GM18499 (cell line): ENCODE data around the gene UBAC2.
"Not testable (repeated sequence)": the region's sequence is repeated elsewhere in the genome, so short reads cannot be mapped to it uniquely, and the experiment has no call there.

Source experiments
- ATAC-seq: cut with Tn5 transposase; IDR thresholded peaks from one replicate; pipeline ENCODE4 v1.9.1; 2021; ENCODE audit warnings: moderate number of reproducible peaks; ENCODE audit not compliant: insufficient read depth, unreplicated experiment

The UBAC2 gene

GRCh38 chr13:99211421-99212035 is 10.9 kb downstream of the UBAC2 start:
- ATAC-seq = no peak

GRCh38 chr13:99214232-99214631 is 13.6 kb downstream of the UBAC2 start:
- ATAC-seq = peak; percentile 64

- ATAC-seq = no peak
These were observed 14.1 kb downstream of the UBAC2 start for GRCh38 chr13:99214731-99215130.

- ATAC-seq = no peak
These were observed 14.7 kb downstream of the UBAC2 start for GRCh38 chr13:99215184-99215830.

GRCh38 chr13:99217461-99218110 is 16.9 kb downstream of the UBAC2 start:
- ATAC-seq = no peak

- no peak for ATAC-seq
These were observed 17.5 kb downstream of the UBAC2 start for GRCh38 chr13:99218126-99218525.

GRCh38 chr13:99218545-99218944 is 17.9 kb downstream of the UBAC2 start:
- ATAC-seq = no peak

GRCh38 chr13:99218969-99219368 is 18.3 kb downstream of the UBAC2 start:
- ATAC-seq = no peak

- no peak for ATAC-seq
These were observed 19.7 kb downstream of the UBAC2 start for GRCh38 chr13:99220199-99220935.

- no peak for ATAC-seq
These were observed 21.0 kb downstream of the UBAC2 start for GRCh38 chr13:99221567-99222239.

- no peak for ATAC-seq
These were observed 22.9 kb downstream of the UBAC2 start for GRCh38 chr13:99223587-99223986.

GRCh38 chr13:99224021-99224420 is 23.4 kb downstream of the UBAC2 start:
- no peak for ATAC-seq

GRCh38 chr13:99225078-99225477 is 24.4 kb downstream of the UBAC2 start:
- ATAC-seq = no peak

GRCh38 chr13:99226513-99226912 is 25.9 kb downstream of the UBAC2 start:
- ATAC-seq = no peak

- no peak for ATAC-seq
These were observed 26.8 kb downstream of the UBAC2 start for GRCh38 chr13:99227331-99227900.

GRCh38 chr13:99227909-99228688 is 27.4 kb downstream of the UBAC2 start:
- no peak for ATAC-seq

GRCh38 chr13:99228737-99229691 is 28.4 kb downstream of the UBAC2 start:
- peak; percentile 94 for ATAC-seq

GRCh38 chr13:99230588-99230987 is 29.9 kb downstream of the UBAC2 start:
- not testable (repeated sequence) for ATAC-seq
